GM12891 (cell line): Measurements from ENCODE around the gene UBE2E3.

Source experiments
- PAX5 ChIP-seq: IDR thresholded peaks from 2 replicates; pipeline ENCODE4 v1.6.1; 2011; ENCODE audit warnings: low read length, moderate library complexity, mild to moderate bottlenecking; ENCODE audit not compliant: insufficient read depth, severe bottlenecking
- POLR2A ChIP-seq: IDR thresholded peaks from 2 replicates; pipeline ENCODE4 v1.6.1; 2011; ENCODE audit warnings: low read depth, low read length, control low read depth
- POLR2AphosphoS5 ChIP-seq: IDR thresholded peaks from 2 replicates; pipeline ENCODE4 v1.6.1; 2011; ENCODE audit warnings: low read depth, low read length, control low read depth
- TAF1 ChIP-seq: IDR thresholded peaks from 2 replicates; pipeline ENCODE4 v1.6.1; 2011; ENCODE audit warnings: low read depth, low read length, control low read depth

DNA sequence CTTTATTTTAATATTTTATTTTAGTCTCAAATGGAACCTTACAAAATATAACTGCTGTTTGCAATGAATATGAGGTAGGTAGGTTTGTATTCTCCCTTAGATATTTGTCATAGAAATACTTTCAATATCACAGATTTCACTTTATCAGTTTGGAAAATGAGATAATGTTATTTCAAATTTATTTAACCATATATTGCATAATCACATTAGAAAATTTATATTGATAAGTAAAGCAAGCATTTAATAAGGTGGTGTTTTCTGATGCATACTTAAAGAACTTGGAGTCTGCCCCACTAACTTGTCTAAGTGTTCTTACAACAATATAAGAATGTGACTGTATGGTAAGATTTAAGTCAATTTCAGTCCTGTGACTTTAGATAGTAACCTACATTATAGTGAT is 85.1 kb downstream of the UBE2E3 start:
- TF ChIP-seq POLR2A = no peak
- no peak for TF ChIP-seq POLR2AphosphoS5
- TF ChIP-seq TAF1 = no peak
- TF ChIP-seq PAX5 = no peak
